GM21528 (cell line): ENCODE measurements around the gene SPHK2.
"Not testable (repeated sequence)": the region's sequence is repeated elsewhere in the genome, so short reads cannot be mapped to it uniquely, and the experiment has no call there.

ENCODE experiments used
- ATAC-seq: cut with Tn5 transposase; IDR thresholded peaks from one replicate; pipeline ENCODE4 v1.9.1; 2021; ENCODE audit warnings: mild to moderate bottlenecking, moderate library complexity; ENCODE audit not compliant: unreplicated experiment, low FRiP score

The SPHK2 gene

GRCh38 chr19:48619692-48620585, 633 bp downstream of the SPHK2 start:
- no peak for ATAC-seq

DNA sequence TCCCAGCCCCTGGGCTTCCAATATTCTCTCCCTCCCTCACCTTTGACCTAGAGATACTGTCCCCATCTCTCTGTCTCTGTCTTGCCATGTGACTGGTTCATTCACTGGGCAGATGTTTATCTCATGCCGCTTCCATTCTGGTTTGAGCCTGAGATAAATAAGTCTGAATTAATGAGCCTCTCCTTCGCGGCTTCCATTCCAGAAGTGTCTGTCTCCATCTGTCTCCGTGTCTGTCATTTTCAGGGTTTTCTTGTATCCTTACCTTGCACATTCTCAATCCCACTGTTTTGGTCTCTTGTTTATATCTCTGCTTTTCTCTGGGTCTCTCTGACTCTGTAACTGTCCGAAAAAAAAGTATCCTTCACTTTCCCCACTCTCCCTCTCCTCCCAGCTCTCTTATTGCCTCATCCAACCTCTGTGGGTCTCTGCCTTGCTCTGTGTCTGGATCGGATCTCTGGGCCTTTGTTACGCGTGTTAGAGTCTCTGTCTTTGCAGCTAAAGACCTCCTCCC, 4.3 kb downstream of the SPHK2 start:
- no peak for ATAC-seq

- peak; percentile 52 for ATAC-seq
Observed at GRCh38 chr19:48624067-48624594, 4.8 kb downstream of the SPHK2 start.

DNA sequence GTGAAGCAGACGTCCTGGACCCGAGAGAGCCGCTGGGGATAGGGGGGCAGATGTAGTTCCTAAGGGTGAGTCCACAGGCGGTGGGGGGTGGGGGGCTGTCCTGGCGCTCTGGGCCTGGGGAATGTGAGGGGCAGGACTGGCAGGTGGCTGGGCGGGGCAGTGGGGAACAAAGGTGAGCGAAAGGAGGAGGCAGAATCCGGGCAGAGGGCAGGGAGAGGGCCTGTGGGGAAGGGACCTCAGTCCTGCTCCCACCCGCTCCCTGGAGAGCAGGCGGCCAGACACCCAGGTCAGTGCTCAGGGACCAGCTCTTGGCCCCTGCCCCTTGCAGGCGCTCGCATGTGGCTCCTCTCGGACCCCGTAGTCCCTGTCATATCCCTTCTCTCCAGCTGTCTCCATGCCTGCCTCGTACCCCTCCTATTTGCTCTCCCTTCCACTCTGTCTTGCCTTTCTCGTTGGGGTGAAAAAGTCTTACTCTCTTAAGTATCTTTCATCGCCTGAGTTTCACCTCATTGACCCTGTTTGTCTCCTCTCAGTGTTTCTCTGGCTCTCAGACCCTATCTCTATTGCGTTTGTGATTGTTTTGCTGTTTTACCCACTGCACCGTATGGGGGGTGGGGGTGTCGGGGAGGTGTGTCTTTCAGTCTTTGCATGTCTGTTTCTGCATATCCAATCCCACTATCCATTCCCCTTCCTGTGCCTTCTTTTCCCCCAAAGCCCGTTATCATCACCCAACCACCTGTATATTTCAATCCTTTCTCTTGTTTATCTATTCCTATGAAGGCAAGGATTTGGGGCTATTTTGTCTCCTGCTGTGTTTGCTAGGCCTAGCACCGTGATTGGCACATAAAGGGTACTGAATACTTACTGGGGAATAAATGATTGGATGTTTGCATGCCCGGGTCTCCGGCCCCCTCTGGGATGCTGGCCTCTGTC, 5.8 kb downstream of the SPHK2 start:
- ATAC-seq, result no peak

- no peak for ATAC-seq
Observed at GRCh38 chr19:48625891-48626327, 6.6 kb downstream of the SPHK2 start.

- ATAC-seq, result no peak
Observed at GRCh38 chr19:48627201-48627864, 8.0 kb downstream of the SPHK2 start.

DNA sequence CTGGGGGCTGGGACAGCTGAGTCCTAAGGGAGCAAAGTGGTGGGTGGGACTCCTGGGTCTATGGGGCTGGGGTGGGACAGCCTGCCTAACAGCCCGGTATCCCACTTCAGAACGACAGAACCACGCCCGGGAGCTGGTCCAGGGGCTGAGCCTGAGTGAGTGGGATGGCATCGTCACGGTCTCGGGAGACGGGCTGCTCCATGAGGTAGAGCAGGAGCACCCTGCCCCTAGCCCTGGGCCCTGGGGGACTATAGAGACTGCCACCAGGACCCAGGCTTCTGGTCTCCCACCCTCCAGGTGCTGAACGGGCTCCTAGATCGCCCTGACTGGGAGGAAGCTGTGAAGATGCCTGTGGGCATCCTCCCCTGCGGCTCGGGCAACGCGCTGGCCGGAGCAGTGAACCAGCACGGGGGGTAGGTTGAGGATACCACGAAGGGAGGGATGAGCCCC, 8.6 kb downstream of the SPHK2 start:
- ATAC-seq, result no peak

- ATAC-seq, result no peak
Observed at GRCh38 chr19:48628486-48629296, 9.4 kb downstream of the SPHK2 start.

DNA sequence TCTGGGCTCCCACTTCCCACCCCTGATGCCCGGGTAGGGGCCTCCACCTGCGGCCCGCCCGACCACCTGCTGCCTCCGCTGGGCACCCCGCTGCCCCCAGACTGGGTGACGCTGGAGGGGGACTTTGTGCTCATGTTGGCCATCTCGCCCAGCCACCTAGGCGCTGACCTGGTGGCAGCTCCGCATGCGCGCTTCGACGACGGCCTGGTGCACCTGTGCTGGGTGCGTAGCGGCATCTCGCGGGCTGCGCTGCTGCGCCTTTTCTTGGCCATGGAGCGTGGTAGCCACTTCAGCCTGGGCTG, 9.9 kb downstream of the SPHK2 start:
- ATAC-seq, result no peak

DNA sequence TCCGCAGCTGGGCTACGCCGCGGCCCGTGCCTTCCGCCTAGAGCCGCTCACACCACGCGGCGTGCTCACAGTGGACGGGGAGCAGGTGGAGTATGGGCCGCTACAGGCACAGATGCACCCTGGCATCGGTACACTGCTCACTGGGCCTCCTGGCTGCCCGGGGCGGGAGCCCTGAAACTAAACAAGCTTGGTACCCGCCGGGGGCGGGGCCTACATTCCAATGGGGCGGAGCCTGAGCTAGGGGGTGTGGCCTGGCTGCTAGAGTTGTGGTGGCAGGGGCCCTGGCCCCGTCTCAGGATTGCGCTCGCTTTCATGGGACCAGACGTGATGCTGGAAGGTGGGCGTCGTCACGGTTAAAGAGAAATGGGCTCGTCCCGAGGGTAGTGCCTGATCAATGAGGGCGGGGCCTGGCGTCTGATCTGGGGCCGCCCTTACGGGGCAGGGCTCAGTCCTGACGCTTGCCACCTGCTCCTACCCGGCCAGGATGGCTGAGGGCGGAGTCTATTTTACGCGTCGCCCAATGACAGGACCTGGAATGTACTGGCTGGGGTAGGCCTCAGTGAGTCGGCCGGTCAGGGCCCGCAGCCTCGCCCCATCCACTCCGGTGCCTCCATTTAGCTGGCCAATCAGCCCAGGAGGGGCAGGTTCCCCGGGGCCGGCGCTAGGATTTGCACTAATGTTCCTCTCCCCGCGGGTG, 10.4 kb downstream of the SPHK2 start:
- ATAC-seq, result no peak

DNA sequence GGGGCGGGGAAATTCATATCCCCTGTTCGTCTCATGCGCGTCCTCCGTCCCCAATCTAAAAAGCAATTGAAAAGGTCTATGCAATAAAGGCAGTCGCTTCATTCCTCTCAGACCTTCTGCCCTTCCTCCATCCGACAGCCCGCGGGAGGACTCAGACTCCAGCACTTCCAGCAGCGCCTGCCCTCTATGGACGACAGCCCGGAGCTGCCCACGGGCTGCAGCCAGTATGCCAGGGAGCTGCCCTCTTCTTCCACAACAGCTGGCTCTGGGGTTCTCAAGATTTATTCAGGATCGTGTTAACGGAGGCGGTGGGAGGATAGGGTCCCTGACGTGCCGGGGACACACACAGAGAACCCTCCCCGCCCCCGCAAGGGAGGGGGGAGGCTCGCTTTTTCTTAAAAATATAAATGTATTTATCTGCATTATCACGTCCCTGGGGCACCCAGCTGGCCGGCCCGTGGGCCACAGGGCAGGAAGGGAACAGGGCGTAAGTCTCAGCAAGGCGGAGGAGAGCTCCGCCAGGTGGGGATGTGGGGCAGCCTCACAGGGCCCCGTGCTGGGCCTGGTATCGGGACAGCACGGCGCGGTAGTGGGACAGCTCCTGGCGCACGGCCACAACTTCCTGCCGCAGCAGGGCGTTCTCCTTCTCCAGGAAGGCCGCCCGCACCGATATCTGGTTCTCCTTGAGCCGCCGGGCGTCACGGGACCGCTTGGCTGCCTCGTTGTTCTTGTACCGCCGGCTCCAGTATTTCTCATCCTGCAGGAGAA, 11.2 kb downstream of the SPHK2 start:
- ATAC-seq, result no peak

DNA sequence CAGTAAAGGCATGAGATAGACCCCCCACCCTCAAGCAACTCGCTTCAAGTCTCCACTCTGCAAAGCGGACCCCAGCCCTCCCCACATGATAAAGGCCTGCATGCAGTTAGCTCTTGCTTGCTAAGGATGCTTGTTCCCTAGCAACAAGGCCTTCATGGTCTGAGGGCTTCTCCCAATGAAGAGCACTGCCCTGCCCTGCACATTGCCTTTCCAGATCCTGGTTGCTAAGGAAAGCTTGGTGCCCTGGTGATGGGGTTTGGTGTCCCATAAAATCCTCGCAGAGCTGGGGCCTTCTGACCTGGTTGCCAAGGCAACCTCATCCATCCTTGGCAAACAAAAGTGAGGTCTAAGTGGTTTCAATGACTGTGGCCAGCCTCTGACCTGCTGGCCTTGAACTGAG, 11.9 kb downstream of the SPHK2 start:
- ATAC-seq, result no peak

GRCh38 chr19:48632286-48632685, 13.0 kb downstream of the SPHK2 start:
- not testable (repeated sequence) for ATAC-seq

- no peak for ATAC-seq
Observed at GRCh38 chr19:48632692-48633147, 13.4 kb downstream of the SPHK2 start.

GRCh38 chr19:48633148-48634035, 14.1 kb downstream of the SPHK2 start:
- ATAC-seq, result no peak

- ATAC-seq, result no peak
Observed at GRCh38 chr19:48634036-48634342, 14.7 kb downstream of the SPHK2 start.
